CD4-positive, alpha-beta T cell treated with Interferon alpha-2 for 1 hour (primary cell): ENCODE data around the gene GRM3.

Experiments used
- DNase-seq, 2 donors: peaks; one replicate each; pipeline ENCODE4 v3.0.0-alpha.2; 2020 to 2022

The GRM3 gene

GRCh38 chr7:86790383-86790782, 146.7 kb downstream of the GRM3 start:
- DNase-seq, result no peak

- DNase-seq, result no peak
Measured at GRCh38 chr7:86792260-86792659, 148.6 kb downstream of the GRM3 start.

- no peak for DNase-seq
Measured at GRCh38 chr7:86793136-86793535, 149.4 kb downstream of the GRM3 start.

DNA sequence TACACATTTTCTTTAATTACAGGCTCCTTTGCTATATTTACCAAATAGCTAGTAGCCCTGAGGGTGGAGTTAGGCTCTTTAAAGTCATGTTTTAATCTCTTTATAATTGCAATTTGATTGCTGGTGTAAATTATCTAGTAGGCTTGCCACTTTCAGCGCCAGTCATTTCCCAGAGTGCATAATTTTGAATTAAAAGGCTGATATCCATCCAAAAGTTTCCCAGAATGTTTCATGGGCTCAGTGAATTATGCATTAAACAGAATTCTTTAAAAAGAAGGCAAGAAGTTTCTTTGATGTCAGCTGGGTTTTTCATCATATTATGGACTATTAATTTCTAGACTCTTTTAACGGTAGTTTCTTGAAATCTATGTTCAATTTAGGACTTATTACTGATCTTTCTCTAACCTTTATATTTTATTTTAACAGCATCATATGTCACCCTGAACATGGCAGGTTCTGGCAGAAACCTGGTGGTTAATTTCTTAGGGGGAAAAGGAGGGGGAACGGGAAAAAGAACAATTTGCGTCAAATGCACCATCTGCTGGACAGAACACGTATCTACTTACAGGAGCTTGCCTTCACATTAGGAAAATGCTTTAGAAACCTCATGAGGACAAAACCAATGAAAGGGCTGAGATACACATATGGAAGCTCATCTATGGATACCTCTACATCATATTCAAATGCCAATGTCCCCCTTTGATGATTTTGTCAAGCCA, 171.1 kb downstream of the GRM3 start:
- no peak for DNase-seq

GRCh38 chr7:86815556-86815955, 171.8 kb downstream of the GRM3 start:
- DNase-seq, result no peak

- DNase-seq, result no peak
Measured at GRCh38 chr7:86818903-86819302, 175.2 kb downstream of the GRM3 start.

DNA sequence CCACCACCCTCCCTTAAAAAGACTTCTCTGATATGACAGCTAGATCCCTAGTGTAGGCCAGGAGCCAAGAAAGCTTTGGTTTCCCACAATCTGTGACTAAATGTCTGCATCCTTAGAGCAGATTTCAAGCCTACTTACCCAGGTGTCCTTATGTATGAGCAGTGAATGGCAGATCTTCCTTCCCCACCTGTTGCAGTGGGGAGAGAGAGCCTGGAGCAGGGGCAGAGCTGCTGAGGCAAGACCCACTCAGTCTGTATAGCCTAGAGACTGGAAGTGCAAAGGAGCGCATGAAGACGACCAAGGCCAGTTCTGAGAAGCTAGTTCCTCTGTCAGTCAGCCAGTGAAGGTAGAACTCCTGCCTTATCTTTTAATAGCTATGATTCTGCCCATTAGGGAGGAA, 180.1 kb downstream of the GRM3 start:
- DNase-seq, result no peak

DNA sequence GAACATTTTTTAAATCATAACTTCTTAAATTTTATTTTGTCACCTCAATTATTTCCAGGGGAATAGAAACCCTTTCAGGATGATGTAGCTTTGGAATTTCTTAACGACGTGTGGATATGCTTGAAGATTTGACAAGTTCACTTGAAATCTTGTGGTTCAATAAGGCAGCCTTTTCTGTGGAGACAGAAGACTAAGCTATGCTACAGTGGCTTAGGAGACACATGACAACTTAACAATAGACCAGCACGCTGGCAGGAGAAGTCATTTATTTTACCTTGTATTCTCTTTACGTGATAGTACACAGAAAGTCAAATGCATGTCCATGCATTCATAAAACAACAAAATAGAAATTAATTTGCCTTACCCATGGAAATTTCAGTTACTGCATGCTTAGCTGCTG, 181.6 kb downstream of the GRM3 start:
- no peak for DNase-seq

DNA sequence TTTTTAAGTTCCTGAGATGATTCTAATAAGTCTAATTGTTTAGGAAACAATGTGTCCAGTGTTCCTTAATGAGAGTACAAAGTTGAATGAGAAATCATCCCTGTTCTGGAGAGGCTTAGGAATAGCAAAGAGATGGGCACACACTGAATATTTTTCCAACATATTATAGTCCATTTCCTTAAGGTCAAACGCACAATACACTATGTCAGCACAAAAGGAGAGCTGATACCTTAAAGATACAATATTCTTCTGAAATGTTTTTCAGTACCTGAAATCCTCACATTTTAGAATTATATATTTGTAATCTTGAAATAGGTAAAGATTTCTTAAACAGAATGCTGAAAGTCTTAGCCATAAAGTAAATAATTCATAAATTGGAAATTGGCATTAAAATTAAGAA, 183.2 kb downstream of the GRM3 start:
- no peak for DNase-seq

- DNase-seq, result no peak
Measured at GRCh38 chr7:86833360-86833759, 189.7 kb downstream of the GRM3 start.

- DNase-seq, result no peak
Measured at GRCh38 chr7:86837235-86837634, 193.5 kb downstream of the GRM3 start.

GRCh38 chr7:86844608-86845007, 200.9 kb downstream of the GRM3 start:
- no peak for DNase-seq

GRCh38 chr7:86846494-86847190, 202.9 kb downstream of the GRM3 start:
- DNase-seq, result no peak

GRCh38 chr7:86848226-86848625, 204.5 kb downstream of the GRM3 start:
- DNase-seq, result no peak

- DNase-seq, result no peak
Measured at GRCh38 chr7:86851566-86851965, 207.9 kb downstream of the GRM3 start.

DNA sequence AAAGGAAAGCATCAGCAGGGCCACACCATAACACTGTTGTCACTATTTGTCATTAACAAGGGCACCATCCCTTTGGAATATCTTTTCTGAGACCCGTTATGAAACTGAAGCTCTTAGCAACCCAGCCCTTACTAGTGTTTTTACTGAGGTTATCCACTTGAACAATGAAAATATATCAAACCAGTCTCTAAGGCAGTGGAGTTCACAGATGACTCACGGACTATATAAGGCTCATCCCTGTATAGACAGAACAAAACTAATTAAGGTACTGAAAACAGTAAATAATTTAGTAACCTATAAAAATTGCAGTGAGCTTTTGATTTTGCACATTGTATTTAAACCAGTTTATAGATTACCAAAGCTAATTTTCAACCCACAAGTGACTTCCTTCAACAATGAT, 219.7 kb downstream of the GRM3 start:
- DNase-seq, result no peak

DNA sequence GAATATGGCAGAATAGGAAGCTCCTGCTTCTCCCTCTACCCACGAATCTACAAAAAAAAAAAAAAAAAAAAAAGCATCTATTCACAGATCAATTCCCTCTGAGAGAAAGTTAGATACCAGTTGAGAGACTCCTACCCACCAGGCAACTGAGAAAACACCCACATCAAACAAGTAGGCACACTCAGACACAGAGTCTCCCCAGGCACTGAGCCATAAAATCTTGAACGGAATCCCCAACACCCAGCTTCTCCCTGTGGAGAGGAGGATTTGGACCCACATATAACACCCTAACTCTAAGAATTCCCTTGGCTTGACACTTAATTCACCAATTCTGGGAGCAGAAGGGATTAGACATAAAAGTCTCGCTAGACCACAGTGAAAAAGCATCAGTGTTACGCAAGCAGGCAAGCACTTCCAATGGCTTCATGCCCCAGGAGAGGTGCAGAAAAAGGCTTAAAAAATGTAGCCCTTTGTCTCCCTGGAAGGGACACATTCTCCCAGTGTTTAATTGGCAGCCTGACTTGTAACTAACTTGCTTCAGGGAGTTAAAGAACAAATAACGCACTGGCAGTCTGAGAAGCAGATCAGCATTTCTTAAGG, 223.6 kb downstream of the GRM3 start:
- no peak for DNase-seq

DNA sequence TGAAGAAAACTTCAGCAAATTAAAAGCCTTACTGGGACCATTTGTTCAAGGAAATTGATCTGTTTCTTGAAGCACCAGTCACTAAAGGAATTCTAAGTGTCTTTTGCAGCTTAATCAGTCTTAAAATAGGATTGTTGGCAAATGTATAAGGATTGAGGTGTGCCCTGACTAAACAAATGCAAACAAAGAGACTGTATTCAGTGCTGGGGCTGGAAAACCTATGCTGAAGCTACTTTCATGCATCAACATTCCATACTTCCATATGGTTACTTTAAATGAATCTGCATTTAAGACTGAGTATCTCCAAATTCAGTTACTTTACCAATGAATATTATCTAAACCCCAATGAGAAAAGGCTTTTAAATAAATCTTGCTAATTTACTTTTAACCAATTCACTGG, 232.4 kb downstream of the GRM3 start:
- no peak for DNase-seq

DNA sequence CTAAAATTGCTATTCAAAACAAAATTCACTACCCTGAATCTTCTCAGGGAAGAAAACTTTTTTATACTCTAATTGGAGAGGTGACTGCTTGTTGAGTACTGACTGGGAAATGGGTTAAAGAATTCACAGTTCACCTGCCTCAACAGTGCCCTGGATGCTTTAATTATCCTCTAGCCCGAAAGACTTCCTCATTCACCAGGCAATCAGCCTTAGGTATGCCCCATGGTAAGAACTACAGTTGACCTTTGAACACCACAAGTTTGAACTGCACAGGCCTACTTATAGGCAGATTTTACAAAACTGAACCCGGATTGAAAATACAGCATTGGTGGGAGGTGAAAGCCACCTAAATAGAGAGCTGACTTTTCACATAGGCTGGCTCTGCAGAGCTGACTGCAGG, 240.4 kb downstream of the GRM3 start:
- no peak for DNase-seq

- no peak for DNase-seq
Measured at GRCh38 chr7:86889501-86889900, 245.8 kb downstream of the GRM3 start.

DNA sequence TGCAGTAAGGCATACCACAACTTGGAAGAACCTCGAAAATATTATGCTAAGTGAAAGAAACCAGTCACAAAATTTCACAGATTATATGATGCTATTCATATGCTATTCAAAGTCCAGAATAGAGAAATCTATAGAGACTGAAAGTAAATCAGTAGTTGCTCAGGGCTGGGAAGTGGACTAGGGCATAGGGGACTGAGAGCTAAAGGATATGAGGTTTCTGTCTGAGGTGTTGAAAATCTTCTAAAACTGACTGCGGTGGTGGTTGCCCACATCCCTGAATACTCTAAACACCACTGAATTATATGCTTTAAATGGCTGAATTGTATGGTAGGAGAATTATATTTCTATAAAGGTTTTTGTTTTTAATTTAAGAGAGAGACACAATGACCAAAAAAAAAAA, 254.5 kb downstream of the GRM3 start:
- no peak for DNase-seq

DNA sequence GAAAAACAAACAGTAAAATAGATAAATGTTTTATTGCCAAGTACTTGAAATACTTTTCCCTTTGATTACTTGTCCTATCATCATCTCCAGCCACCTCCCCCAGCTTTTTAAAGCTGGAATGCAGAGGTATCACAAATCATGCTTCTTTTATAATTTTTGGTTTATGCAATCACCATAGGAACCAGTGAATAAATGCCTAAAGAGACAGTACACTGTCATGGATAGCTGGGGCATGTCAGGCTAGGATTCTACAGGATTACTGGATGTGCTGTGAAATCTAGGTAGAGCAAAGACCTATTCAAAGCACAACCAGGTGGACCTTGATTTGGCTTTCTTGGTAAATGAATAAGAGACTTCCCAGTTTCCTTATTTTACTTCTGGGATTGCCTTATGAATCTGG, 257.2 kb downstream of the GRM3 start:
- no peak for DNase-seq

DNA sequence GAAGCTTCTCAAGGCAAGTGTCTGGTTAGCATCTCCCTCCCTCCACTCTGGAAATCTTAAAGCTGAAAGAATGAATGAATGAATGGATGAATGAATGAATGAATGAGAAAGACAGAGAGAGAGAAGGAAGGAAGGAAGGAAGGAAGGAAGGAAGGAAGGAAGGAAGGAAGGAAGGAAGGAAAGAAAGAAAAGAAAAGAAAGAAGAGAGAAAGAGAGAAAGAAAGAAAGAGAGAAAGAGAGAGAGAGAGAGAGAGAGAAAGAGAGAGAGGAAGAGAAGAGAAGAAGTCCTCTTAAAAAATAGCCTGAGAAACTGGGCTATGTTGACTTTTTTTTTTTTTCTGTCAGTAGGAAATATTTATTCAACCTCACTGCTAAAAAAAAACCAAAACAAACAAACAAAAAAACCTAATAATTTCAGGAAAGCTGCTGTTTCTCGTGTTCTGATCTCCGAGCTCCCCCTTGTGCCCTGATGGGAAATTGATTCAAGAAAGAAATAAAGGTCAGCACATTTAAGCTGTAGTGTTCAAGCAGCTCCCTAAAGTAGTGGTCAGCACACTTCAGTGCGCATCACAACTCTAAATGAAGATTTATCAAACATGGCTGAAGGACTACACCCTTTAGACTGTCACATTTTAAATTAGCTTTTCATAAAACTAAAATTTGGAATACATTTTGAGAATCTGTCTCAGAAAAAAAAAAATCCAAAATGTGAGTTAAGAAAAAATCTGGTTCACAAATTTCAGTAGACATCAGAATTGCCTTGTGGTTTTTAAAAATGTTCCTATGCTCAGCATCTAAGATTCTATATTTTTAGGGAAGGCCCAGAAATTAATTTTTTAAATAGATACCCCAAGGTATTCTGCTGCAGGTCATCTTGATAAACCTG, 261.5 kb downstream of the GRM3 start:
- DNase-seq, result no peak
